Hepatocyte (in vitro differentiated cells): ENCODE data around the gene SLC8A1. TPM values are rescaled to one million over a fixed set of nuclear protein-coding genes. Genes with fewer than 3 reads are reported as not detected.

Source experiments
- DNase-seq: peaks from one replicate; pipeline ENCODE4 v3.0.0-alpha.2; 2016; ENCODE audit warnings: low spot score
- H2AFZ ChIP-seq: fragments of 200-600 bp; sonication (generic); 2 replicates; pipeline ENCODE4 v1.6.0; 2016; ENCODE audit warnings: antibody characterized with exemption, mild to moderate bottlenecking
- H3K27ac ChIP-seq: fragments of 200-600 bp; sonication (generic); 2 replicates; pipeline ENCODE4 v1.5.1; 2016; ENCODE audit warnings: mild to moderate bottlenecking
- H3K27me3 ChIP-seq: fragments of 200-600 bp; sonication (generic); 2 replicates; pipeline ENCODE4 v1.6.1; 2016
- H3K36me3 ChIP-seq: fragments of 200-600 bp; sonication (generic); replicated peaks from 2 replicates; pipeline ENCODE4 v1.5.1; 2016; ENCODE audit warnings: low read depth; ENCODE audit not compliant: insufficient read depth
- H3K4me1 ChIP-seq: fragments of 200-600 bp; sonication (generic); 2 replicates; pipeline ENCODE4 v1.5.1; 2016; ENCODE audit warnings: mild to moderate bottlenecking, moderate library complexity; ENCODE audit not compliant: insufficient read depth
- H3K4me2 ChIP-seq: fragments of 200-600 bp; sonication (generic); 2 replicates; pipeline ENCODE4 v1.6.0; 2016
- H3K4me3 ChIP-seq: fragments of 200-600 bp; sonication (generic); 2 replicates; pipeline ENCODE4 v1.5.1; 2016; ENCODE audit warnings: mild to moderate bottlenecking
- H3K79me2 ChIP-seq: fragments of 200-600 bp; sonication (generic); 2 replicates; pipeline ENCODE4 v1.6.0; 2017; ENCODE audit warnings: mild to moderate bottlenecking
- H3K9me2 ChIP-seq: fragments of 200-600 bp; sonication (generic); replicated peaks from 2 replicates; pipeline ENCODE4 v1.6.0; 2017; ENCODE audit warnings: mild to moderate bottlenecking; ENCODE audit not compliant: insufficient read depth
- H3K9me3 ChIP-seq: fragments of 200-600 bp; sonication (generic); 2 replicates; pipeline ENCODE4 v1.5.1; 2016; ENCODE audit warnings: low read depth, mild to moderate bottlenecking
- H4K20me1 ChIP-seq: fragments of 200-600 bp; sonication (generic); 2 replicates; pipeline ENCODE4 v1.6.0; 2016; ENCODE audit warnings: mild to moderate bottlenecking; ENCODE audit not compliant: insufficient read depth, poor library complexity, severe bottlenecking
- CTCF ChIP-seq: fragments of 200-600 bp; sonication (generic); IDR thresholded peaks from 2 replicates; pipeline ENCODE4 v1.5.1; 2016; ENCODE audit warnings: antibody characterized with exemption, mild to moderate bottlenecking; ENCODE audit not compliant: poor library complexity
- EZH2 ChIP-seq: fragments of 200-600 bp; sonication (generic); IDR thresholded peaks from 2 replicates; pipeline ENCODE4 v1.6.1; 2016; ENCODE audit warnings: antibody characterized with exemption, mild to moderate bottlenecking, borderline replicate concordance
- EZH2phosphoT487 ChIP-seq: fragments of 200-600 bp; sonication (generic); IDR thresholded peaks from one replicate; pipeline ENCODE4 v1.6.1; 2018; ENCODE audit warnings: antibody characterized with exemption, mild to moderate bottlenecking, low read depth, moderate library complexity; ENCODE audit not compliant: unreplicated experiment, severe bottlenecking
- WGBS: methylation state at CpG from one replicate; pipeline ENCODE4 v1.1.6; 2016; ENCODE audit warnings: low lambda C conversion rate; ENCODE audit errors: missing lambda C conversion rate; 5-methylcytosine and 5-hydroxymethylcytosine counted together
- polyA plus RNA-seq: library from polyadenylated mRNA; unstranded; fragments of >200 nt; fragmentation: Nextera tagmentation; extraction: Ambion mirVana; gene quantifications from 2 replicates; pipeline ENCODE4 v1.2.1, GENCODE V29; 2016
- total RNA-seq: library from RNA; depleted of rRNA; stranded (reverse); fragments of >200 nt; gene quantifications from 2 replicates; pipeline ENCODE4 v1.2.3, GENCODE V29; 2014

Gene SLC8A1
- total and polyA plus RNA-seq, 2 experiments from 2014 or later, result 2.2 to 8.9 TPM

GRCh38 chr2:40228310-40228709, 223.6 kb downstream of the SLC8A1 start:
- Histone ChIP-seq H3K9me3 (no peaks in the 10 kb centered on the region), H3K27ac (no peak overlapping the region), H3K79me2 (no peaks in the 10 kb centered on the region), H4K20me1 (no peaks in the 10 kb centered on the region), H3K4me1 (no peaks in the 10 kb centered on the region), H3K9me2 (no peaks in the 10 kb centered on the region), H2AFZ (no peak overlapping the region), H3K36me3 (no peaks in the 10 kb centered on the region), H3K4me2 (no peak overlapping the region), H3K27me3 (no peaks in the 10 kb centered on the region), H3K4me3 (no peak overlapping the region)
- no peak for DNase-seq
- 92% methylated on average over 3 of the region's 3 CpGs for WGBS
- TF ChIP-seq EZH2phosphoT487 (no peak), CTCF (no peak), EZH2 (no peak)

GRCh38 chr2:40227210-40227609, 224.7 kb downstream of the SLC8A1 start:
- no peak for DNase-seq
- 68% methylated on average over 4 of the region's 4 CpGs for WGBS
- H2AFZ ChIP-seq, result no peak overlapping the region
- H3K4me1 ChIP-seq, result no peaks in the 10 kb centered on the region
- no peaks in the 10 kb centered on the region for H3K9me3 ChIP-seq
- TF ChIP-seq CTCF (no peak), EZH2 (no peak), EZH2phosphoT487 (no peak)
- no peaks in the 10 kb centered on the region for H3K79me2 ChIP-seq
- H3K4me3 ChIP-seq, result no peak overlapping the region
- H4K20me1 ChIP-seq, result no peaks in the 10 kb centered on the region
- no peak overlapping the region for H3K4me2 ChIP-seq
- H3K27ac ChIP-seq, result no peak overlapping the region
- H3K9me2 ChIP-seq, result no peaks in the 10 kb centered on the region
- no peaks in the 10 kb centered on the region for H3K27me3 ChIP-seq
- no peaks in the 10 kb centered on the region for H3K36me3 ChIP-seq

DNA sequence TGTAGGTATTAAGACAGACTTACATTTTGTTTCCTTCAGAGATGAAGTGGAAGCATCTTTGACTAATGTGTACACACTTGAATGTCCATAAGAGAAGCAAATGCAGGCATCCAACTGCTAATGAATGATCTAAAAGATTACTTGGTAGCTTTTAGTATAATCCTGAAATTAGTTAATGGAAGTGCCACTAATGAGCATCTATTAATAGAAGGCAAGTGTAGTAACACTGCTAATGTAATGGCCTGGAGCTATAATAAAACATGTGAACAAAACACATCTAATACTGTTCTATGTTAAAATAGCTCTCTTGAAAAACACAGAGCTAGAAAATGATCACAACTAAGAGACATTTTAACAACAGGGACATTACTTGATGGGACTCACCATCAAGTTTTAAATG, 225.3 kb downstream of the SLC8A1 start:
- H2AFZ ChIP-seq, result no peak overlapping the region
- H3K9me2 ChIP-seq, result no peaks in the 10 kb centered on the region
- H4K20me1 ChIP-seq, result no peaks in the 10 kb centered on the region
- H3K4me1 ChIP-seq, result no peaks in the 10 kb centered on the region
- TF ChIP-seq EZH2phosphoT487 (no peak), CTCF (no peak), EZH2 (no peak)
- H3K27me3 ChIP-seq, result no peaks in the 10 kb centered on the region
- H3K9me3 ChIP-seq, result no peaks in the 10 kb centered on the region
- no peak for DNase-seq
- no peaks in the 10 kb centered on the region for H3K79me2 ChIP-seq
- H3K27ac ChIP-seq, result no peak overlapping the region
- H3K4me3 ChIP-seq, result no peak overlapping the region
- H3K36me3 ChIP-seq, result no peaks in the 10 kb centered on the region
- no peak overlapping the region for H3K4me2 ChIP-seq

DNA sequence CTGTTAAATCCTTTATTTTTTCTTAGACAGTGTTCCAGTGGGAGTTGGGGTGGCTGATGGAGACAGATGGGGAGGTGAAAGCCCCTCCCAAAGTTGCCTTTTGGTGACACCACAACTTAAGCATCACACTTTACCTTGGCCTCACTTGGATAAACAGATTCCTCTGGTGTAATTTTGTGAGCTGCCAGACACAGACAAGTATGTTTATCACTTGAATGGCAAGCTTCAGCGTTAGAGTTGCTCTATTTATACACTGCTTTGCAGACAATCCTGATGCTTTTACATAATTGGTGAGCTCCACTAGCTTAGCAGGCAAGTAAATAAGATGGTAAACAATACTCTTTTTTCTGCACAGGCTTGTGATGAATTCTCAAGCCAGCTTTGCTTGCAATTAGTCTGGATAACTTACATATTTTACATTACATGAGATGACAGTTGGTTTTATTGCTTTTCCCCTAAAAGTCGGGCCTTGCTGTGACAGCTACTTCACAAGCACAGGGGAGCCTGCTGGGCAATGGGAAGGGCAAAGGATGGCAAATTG, 226.2 kb downstream of the SLC8A1 start:
- Histone ChIP-seq H3K4me3 (no peak overlapping the region), H3K36me3 (no peaks in the 10 kb centered on the region), H2AFZ (no peak overlapping the region), H3K27me3 (no peaks in the 10 kb centered on the region), H3K79me2 (no peaks in the 10 kb centered on the region), H3K4me2 (no peak overlapping the region), H4K20me1 (no peaks in the 10 kb centered on the region), H3K27ac (no peak overlapping the region), H3K9me2 (no peaks in the 10 kb centered on the region), H3K4me1 (no peaks in the 10 kb centered on the region), H3K9me3 (no peaks in the 10 kb centered on the region)
- TF ChIP-seq CTCF, result no peak
- TF ChIP-seq EZH2phosphoT487, result no peak
- TF ChIP-seq EZH2, result no peak
- WGBS, result 13% methylated on average over 2 of the region's 2 CpGs
- DNase-seq, result no peak
